ENCODE data around the gene FBXW11. TPM values are rescaled to one million over a fixed set of nuclear protein-coding genes. Genes with fewer than 3 reads are reported as not detected.
"Not testable (repeated sequence)": the region's sequence is repeated elsewhere in the genome, so short reads cannot be mapped to it uniquely, and the experiment has no call there.

FBXW11 gene
- total RNA-seq, 1 donor from 2014 or later = 61.4 TPM

DNA sequence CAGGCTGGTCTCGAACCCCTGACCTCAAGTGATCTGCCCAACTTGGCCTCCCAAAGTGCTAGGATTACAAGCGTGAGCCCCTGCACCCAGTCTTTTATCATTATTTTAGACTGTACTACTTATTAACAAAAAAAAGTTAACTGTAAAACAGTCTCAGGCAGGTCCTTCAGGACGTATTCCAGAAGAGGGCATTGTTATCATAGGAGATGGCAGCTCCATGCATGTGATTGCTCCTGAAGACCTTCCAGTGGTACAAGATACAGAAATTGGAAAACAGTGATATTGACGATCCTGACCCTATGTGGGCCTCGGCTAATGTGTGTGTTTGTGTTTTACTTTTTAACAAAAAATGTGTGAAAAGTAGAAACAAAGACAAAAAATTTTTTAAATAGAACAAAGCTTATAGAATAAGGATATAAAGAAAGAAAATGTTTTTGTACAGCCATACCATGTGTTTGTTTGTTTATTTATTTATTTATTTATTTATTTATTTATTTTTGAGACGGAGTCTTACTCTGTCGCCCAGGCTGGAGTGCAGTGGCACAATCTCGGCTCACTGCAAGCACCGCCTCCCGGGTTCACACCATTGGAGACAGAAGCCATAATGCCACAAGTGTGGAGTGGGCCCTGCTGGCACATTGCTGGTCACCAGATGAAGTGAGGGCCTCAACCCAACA, 13.8 kb upstream of the FBXW11 start:
- DNase-seq (ENCODE audit: low spot score) = not testable (repeated sequence)

DNA sequence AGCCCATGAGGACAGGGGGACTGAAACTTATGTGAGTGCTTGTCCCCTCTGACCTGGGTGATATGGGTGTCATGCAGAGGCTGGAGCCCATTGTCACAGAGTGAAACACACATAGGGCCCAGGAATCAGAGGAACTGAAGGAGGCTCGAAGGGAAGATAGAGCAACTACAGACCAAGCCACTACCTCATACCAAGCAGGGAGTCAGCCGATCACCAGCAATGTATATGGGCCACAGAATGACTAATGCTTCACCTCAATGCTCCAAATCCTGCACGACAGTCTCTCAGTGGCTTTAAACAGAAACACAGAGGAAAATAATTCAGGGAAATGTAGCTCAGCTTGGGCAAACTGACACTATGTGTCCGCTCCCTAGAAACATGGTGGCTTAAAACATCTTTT, 8.9 kb upstream of the FBXW11 start:
- no peak for DNase-seq (ENCODE audit: low spot score)

DNA sequence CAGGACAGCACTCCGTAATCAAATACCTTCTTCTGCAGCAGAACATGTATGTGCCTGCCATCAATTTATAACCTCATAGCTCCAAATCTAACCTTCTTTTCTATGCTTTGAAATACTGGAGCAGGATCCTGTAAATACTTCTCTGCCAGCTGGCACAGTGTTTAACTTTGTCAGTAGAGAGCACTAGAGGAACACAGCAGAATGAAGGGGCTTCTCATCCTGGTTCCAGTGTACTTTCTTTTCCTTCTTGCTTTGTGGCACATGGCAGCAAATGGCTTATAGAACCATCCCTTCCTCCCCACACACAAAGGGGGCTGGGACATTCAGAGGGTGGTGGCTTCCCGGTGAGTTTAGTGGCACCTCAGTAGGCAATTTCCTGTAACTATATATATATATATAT, 3.8 kb upstream of the FBXW11 start:
- DNase-seq (ENCODE audit: low spot score) = peak; percentile 53

DNA sequence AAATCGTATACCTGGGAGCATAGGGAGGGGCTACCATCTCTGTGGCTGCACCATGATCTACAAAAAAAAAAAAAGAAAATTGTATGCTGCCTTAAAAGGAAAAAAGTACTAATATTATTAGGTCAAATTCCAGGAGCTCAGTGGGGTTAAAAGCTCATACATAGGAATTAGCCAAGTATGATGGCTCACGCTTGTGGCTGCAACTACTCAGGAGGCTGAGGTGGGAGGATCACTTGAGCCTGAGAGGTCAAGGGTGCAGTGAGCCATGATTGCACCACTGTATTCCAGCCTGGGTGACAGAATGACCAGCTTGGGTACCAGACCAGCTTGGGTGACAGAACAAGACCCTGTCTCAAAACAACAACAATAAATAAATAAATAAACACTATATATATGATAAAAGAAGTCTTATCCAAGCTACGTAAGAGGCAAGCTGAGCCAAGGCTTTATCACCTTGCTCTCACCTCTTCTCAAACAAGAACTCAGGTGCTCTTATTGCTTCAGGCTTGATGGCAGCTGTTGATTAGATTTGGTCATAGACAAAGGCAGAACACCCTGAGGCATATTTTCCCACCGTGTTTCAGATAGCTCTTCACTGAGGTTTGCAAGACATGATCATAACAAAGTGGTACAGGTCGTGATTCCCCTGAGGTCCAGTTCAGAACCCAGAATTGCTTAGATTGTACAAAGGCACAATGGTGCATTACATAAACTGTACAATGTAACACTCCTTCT, 3.3 kb upstream of the FBXW11 start:
- no peak for DNase-seq (ENCODE audit: low spot score)

DNA sequence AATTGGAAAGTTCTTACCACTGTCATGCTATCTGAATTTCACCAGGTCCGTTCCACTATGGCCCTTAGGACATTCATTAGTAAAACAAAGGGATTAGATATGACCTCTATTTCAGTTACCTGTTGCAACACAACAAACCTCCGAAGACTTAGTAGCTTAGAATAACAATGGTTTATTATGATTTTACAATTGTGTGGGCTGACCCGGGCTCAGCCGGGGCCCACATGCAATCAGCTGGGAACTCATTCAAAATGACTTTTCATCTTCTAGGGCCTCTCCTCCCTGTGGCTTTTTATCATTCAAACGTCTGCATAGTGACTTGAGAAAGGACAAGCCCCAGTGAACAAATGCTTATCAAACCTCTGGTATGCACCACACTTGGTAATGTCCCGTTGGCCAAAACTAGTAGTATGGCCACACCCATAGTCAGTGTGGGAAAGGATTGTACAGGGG, 2.3 kb upstream of the FBXW11 start:
- no peak for DNase-seq (ENCODE audit: low spot score)

DNA sequence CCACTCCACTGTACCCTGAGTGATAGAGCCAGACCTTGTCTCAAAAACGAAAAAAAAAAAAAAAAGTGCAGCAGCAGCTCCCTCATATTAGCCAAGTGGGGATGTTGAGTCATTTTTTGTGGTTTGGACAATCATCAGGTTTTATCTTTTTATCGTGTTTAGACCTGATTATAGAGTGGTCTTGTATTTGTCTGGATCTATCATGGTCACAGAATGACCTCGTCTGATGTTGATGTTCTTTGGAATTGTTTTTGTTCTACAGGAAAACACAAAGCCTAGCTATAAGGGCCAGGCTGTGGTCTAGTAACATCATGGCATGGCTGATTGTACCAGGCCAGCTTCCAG, 1.6 kb upstream of the FBXW11 start:
- no peak for DNase-seq (ENCODE audit: low spot score)

DNA sequence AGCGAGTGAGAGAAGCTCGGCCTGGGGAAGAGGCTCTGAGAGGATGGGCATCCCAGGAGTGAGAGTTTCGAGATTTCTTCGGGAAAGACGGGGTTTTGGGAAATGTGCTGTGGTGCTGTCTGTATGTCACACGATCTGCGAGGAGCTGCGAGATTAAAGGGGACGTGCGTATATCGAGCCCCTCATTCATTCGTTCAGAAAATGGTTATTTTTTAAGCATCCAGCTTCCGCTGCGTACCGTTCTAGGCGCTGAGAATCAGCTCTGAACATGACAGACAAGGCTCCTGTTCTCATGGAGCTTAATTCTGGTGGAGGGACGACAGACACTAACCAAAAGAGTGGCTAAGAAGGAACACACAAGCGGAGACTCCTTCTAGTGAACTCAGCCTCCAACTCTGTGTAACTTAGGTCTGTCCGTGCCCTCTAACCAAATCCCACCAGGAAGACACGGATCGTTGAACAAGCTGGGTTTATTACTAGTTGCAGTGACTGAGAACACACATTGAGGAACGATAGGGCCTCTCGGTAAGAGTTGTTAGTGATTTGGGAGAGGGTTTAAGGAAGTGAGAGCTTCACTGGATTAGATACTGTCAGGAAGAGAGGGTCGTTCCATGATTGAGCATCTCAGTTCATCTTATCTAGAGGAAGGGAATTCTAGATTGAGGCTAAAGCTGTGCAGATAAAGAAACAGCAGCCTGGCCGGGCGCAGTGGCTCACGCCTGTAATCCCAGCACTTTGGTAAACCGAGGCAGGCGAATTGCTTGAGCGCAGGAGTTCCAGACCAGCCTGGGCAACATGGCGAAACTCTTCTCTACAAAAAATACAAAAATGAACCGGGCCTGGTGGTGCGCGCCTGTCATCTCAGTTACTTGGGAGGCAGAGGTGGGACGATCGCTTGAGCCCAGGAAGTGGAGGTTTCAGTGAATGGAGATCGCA, 1.0 kb upstream of the FBXW11 start:
- peak; percentile 35 for DNase-seq (ENCODE audit: low spot score)

DNA sequence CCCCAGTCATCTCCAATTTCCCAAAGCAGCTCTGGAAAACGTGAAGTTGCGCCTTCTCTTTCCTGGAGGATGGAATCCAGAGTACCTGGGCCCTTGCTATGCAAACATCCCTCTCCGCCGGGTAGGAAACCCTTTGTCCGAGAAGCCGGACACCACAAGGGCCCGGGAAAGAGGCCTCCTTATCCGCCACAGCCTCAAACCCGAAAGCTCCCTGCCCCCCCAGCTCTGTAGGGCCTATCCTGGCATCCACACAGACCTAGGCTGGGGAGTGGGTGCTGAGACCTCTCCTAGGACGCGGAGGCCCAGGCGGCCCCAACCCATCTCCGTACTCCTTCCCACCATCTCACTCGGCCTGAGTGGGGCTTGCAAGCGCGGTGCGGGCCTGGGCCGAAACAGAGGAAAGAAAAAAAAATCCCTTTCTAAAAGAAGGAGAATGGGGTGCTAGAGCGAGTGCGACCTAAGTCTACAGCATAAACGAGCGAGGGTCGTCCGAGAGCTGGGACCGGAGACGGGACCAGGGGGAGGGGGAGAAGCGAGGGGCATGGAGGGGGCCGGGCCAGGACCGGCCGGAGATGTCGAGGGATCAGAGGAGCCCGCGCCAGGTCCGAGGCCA, 624 bp downstream of the FBXW11 start:
- peak; percentile 42 for DNase-seq (ENCODE audit: low spot score)

DNA sequence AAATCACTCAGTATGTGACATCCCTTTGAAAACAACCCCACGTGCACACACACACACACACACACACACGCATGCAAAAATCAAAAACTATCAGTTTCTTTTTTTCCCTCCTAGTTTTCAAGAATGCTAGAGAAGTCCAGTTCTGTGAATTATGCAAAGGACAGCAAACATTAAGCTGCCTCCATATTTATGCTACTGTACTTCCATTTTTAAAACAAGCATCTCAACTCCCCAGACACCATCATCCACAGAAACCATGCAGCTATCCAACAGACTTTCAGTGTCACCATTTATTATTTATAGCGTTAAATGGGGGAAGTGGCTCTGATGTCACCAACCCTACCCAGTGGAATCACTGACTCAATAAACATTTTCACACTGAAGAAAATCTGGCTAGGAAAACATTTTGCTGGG, 1.6 kb downstream of the FBXW11 start:
- no peak for DNase-seq (ENCODE audit: low spot score)

DNA sequence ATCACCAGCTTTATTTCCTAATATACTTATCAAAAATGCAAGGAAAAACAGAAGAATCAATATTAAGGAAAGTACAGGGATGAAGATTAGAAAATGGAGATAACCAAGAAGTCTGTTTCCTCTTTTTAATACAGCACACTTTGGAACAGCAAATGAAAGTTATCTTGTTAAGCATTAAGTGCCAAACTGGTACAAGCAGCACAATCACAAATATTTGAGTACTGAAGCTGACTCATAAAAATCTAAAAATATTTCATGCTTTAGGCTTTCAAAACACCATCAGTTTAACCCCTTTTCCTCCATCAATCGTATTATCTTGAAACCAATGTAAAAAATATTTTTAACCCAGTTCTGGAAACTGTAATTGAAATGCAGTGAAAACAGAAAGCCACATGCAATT, 2.7 kb downstream of the FBXW11 start:
- DNase-seq (ENCODE audit: low spot score) = no peak

DNA sequence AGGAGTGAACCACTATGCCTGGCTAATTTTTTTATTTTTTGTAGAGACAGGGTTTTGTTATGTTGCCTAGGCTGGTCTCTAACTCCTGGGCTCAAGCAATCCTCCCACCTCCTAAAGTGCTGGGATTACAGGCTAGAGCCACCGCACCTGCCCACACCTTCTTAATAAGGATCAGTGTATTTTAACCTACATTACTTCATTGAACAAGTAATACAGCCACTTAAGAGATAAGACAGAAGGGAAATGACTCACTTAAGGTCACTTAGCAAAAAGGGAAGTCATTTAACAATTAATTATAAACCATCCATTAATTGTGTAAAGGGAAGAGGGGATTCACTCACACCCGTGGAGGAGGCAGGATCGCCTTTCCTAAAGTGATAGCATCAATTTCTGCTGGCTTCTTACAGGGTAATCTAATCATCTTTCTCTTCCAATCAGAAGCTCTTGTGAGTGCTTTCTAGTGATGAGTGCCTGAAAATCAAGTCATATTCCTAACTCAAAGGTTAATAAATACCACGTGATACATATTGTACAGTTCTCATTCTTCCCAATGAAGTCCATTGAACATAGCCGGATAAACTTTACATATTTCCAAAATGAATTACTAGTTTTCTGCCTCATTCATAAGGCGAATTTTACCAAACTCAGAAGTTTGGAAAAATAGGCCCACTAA, 3.5 kb downstream of the FBXW11 start:
- no peak for DNase-seq (ENCODE audit: low spot score)

DNA sequence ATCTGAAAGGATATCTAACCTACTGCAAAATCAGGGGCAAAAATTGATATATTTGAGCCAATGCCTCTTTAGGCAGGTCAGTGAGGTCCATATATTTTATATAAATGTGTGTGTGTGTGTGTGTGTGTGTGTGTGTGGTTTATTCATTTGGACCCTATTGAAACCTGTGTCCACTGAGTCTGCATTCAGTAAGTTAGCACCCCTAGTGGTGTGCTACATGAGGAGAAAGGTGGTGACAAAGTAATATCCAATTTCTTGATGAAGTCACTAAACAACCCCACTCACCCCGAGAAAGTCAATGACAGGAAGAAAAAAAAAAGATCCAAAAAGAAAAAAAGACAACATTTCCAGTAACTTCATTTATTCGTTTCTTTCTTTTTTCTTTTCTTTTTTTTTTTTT, 4.1 kb downstream of the FBXW11 start:
- no peak for DNase-seq (ENCODE audit: low spot score)

DNA sequence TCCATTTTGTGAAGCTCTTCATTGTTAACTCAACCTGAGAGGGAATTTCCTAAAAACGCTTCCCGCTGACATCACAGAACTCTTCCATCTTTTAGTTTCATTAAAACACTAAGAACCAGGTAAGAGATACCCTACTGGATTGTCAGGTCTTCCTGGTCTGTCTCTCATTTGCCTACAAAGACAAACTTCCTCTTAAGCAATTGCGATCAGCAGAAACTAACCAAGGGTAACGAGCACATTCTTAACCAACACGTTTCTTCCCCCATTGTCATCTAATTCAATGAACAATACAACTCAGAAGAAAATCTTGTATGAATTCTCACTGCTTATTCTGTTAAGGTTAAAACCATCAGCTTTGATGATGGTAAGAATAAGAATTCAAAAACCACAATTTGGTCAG, 6.6 kb downstream of the FBXW11 start:
- DNase-seq (ENCODE audit: low spot score) = no peak

DNA sequence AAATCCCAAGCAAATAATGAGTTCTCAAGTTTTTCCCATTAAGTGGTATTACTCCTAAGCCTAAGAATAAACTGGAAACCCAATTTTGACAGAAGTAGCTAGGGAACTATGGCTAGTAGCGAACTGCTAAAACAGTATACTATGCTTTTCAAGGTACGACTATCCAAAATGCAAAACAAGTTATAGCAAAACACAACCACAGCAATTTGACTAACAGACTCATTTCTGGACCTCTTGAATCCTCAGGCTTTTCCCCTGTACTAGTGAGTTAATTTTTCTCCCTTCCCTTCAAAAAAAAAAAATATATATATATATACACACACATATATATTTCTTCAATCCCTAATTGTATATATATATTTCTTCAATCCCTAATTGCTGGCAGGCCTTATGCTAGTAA, 7.3 kb downstream of the FBXW11 start:
- DNase-seq (ENCODE audit: low spot score) = no peak

DNA sequence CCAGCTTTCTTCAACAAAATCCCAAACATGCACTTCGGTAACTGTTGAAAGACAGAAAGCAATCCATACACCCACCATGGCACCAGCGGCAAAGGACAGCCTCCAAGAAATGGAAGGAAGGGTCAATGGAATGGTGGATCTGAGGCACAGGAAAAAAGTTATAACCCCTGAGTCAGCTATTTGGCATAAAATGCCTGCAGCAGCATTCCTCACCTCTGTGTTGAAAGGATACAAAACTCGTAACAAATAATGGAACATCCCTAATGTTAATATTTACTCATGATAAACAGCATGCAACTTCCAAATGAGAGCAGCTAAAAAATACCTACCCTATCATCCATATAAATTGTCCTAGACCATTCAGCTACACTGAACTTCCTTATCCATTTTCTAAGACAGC, 9.4 kb downstream of the FBXW11 start:
- DNase-seq (ENCODE audit: low spot score) = no peak

DNA sequence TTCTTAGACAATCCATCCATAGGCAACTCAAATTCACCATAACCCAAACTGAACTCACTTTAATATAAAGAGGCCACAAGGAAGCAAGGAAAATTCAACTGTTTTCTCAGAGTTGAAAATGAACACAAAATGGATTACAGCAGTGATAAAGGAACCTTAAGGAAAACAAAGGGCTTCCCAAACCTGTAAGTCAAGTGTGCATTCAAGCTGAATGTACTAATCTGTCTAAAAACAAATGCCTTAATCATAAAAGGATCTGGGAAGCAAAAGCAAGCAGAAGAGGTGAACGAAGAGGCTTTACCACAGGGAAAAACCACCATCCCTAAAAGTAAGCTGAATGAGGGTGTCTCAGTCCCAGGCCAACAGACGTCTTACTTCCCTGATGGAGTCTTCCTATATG, 13.6 kb downstream of the FBXW11 start:
- DNase-seq (ENCODE audit: low spot score) = no peak

DNA sequence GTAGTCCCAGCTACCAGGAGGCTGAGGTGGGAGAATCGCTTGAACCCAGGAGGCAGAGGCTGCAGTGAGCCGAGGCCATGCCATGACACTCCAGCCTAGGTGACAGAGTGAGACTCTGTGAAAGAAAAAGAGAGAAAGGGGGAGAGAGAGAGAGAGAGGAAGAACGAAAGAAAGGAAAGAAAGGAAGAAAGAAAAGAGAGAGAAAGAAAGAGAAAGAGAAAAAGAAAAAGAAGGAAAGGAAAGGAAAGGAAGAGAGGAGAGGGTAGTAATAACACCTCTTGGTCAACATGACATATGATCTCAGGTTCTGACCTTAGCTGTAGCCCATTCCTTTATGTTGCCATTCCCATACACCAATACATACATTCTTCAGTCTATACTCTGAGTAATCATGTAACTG, 14.1 kb downstream of the FBXW11 start:
- DNase-seq (ENCODE audit: low spot score) = no peak

DNA sequence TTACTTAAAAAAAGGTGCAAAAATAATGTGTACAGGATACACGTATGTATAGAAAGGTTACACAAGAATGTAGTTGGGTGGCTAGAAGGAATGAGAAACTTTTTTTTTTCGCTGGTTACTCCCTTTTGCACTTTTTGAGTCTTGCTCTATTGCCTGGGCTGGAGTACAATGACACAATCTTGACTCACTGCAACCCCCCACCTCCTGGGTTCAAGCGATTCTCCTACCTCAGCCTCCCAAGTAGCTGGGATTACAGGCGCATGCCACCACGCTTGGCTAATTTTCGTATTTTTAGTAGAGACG, 15.8 kb downstream of the FBXW11 start:
- DNase-seq (ENCODE audit: low spot score) = no peak

DNA sequence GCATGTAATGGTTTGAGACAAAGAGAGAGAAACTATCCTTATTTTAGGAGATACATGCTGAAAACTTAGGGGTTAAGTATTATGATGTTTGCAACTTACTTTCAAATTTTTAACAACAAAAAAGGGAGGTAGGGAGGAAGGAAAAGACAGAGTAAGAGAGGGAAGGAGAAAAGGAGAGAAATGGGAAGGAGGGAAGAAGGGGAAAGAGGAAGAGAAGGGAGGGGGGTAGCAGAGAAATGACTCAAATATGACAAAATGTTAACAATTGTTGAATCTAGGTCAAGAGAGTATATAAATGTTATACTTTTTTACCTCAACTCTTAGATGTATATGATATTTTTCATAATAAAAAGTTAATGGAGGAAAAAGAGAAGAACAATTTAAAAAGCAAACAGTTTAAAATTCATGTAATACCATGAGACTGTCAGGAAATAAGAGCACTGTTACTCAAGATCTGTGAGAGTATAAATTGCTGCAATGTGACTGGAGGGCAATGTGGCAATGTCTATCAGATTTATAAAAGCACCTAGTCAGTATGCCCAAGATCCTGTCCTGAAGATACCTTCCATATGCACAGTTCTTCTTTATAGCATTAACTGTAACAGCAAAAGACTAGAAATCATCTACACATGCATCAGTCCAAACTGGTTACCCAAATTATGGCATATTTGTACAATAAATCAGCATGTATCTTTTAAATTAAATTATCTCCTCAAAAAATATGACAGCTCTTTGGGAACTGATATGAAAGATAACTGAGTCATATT, 16.3 kb downstream of the FBXW11 start:
- DNase-seq (ENCODE audit: low spot score) = no peak

DNA sequence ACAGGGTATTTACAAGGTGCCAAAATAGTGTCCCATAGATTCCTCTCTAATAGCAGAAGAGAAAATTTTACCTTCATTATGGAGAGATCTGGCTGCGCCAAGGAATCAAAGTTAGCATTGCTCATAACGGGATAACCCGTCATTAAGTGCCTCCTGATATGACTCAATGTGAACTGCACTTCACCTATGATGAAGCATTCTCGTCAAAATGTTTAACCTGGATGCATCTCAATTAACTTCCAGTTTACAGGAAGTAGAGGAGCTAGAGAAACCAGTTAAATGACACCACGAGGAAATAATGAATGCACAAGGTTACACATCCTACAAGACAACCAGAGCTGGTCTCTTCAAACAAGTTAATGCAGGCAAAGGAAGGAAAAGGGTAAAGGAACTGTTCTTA, 17.2 kb downstream of the FBXW11 start:
- DNase-seq (ENCODE audit: low spot score) = no peak

DNA sequence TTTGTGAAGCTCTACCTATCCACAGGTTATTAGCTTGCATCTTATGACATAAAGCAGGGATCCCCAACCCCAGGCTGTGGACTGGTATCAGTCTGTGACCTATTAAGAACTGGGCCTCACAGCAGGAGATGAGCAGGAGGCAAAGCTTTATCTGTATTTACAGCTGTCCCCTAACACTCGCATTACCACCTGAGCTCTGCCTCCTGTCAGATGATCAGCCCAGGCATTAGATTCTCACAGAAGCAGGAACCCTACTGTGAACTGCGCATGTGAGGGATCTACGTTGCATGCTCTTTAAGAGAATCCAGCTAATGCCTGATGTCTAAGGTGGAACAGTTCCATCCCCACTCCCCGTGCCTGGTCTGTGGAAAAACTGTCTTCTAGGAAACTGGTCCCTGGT, 19.7 kb downstream of the FBXW11 start:
- no peak for DNase-seq (ENCODE audit: low spot score)

All from umbilical cord (tissue), 2 donors.